Ascending aorta (tissue), 2 donors: ENCODE results near the gene RACGAP1. TPM values are rescaled to one million over a fixed set of nuclear protein-coding genes. Genes with fewer than 3 reads are reported as not detected.

ENCODE experiments used
- DNase-seq, 2 donors: peaks; one replicate each; pipeline ENCODE4 v3.0.0-alpha.2; 2019; ENCODE audit warnings: low spot score in 2 of 2
- H3K27ac ChIP-seq, 2 donors: fragments of 200-600 bp; sonication (generic); one replicate each; pipeline ENCODE4 v1.5.1; 2016 to 2017; ENCODE audit warnings: mild to moderate bottlenecking in 1 of 2
- H3K27me3 ChIP-seq: fragments of 200-600 bp; sonication (generic); one replicate; pipeline ENCODE4 v1.5.1; 2017
- H3K36me3 ChIP-seq, 2 donors: fragments of 200-600 bp; sonication (generic); one replicate each; pipeline ENCODE4 v1.5.1; 2016
- H3K4me1 ChIP-seq, 2 donors: fragments of 200-600 bp; sonication (generic); one replicate each; pipeline ENCODE4 v1.5.1; 2016 to 2017; ENCODE audit warnings: mild to moderate bottlenecking in 1 of 2
- H3K4me3 ChIP-seq, 2 donors: fragments of 200-600 bp; sonication (generic); one replicate each; pipeline ENCODE4 v1.5.1; 2016 to 2017; ENCODE audit warnings: mild to moderate bottlenecking in 1 of 2
- H3K9me3 ChIP-seq, 2 donors: fragments of 200-600 bp; sonication (generic); one replicate each; pipeline ENCODE4 v1.5.1; 2016
- CTCF ChIP-seq, 3 experiments: fragments of 200-600 bp in 2 of 3; fragments of 450-650 bp in 1 of 3; sonication (generic) in 2 of 3; IDR thresholded peaks; one replicate each; pipeline ENCODE4 v1.5.1; 2016 to 2019; ENCODE audit warnings: antibody characterized with exemption in 3 of 3, mild to moderate bottlenecking in 1 of 3, moderate library complexity in 1 of 3
- intact Hi-C: fragments of 100-400 bp; cut with DNase I; formaldehyde crosslinking; loops from one replicate; pipeline ENCODE4 v1.15.1; 2023
- total RNA-seq: library from RNA; depleted of rRNA; stranded (reverse); fragments of >200 nt; gene quantifications from one replicate; pipeline ENCODE4 v1.1.0, GENCODE V29; 2016

RACGAP1 gene
- total RNA-seq, 1 donor from 2014 or later = 5.1 TPM

- no peak overlapping the region for H3K4me3 ChIP-seq
- no peak overlapping the region for H3K27ac ChIP-seq
- H3K36me3 ChIP-seq = no peaks in the 10 kb centered on the region
- intact Hi-C loops = no loop called here
- no peaks in the 10 kb centered on the region for H3K27me3 ChIP-seq
- H3K4me1 ChIP-seq = no peaks in the 10 kb centered on the region
- peak in 1 of 2 donors; percentile 51 for DNase-seq
- no peaks in the 10 kb centered on the region for H3K9me3 ChIP-seq
- no peak for TF ChIP-seq CTCF (IDR thresholded peaks at IDR 0.05)
Measured at GRCh38 chr12:49942921-49943624, 82.2 kb downstream of the RACGAP1 start.

- H3K4me3 ChIP-seq = no peak overlapping the region
- no peak for TF ChIP-seq CTCF (IDR thresholded peaks at IDR 0.05)
- peak in 1 of 2 donors; percentile 31 for DNase-seq
- no peaks in the 10 kb centered on the region for H3K4me1 ChIP-seq
- H3K9me3 ChIP-seq = no peaks in the 10 kb centered on the region
- intact Hi-C loops = no loop called here
- no peaks in the 10 kb centered on the region for H3K27me3 ChIP-seq
- H3K27ac ChIP-seq = no peak overlapping the region
- H3K36me3 ChIP-seq = no peaks in the 10 kb centered on the region
Measured at GRCh38 chr12:49942512-49942893, 82.8 kb downstream of the RACGAP1 start.

GRCh38 chr12:49941556-49942511, 83.5 kb downstream of the RACGAP1 start:
- intact Hi-C loops = no loop called here
- Histone ChIP-seq H3K4me1 (no peaks in the 10 kb centered on the region), H3K4me3 (no peak overlapping the region), H3K27ac (no peak overlapping the region), H3K9me3 (no peaks in the 10 kb centered on the region), H3K27me3 (no peaks in the 10 kb centered on the region), H3K36me3 (no peaks in the 10 kb centered on the region)
- no peak for TF ChIP-seq CTCF (IDR thresholded peaks at IDR 0.05)
- DNase-seq = peak in 1 of 2 donors; percentile 31

GRCh38 chr12:49939707-49940106, 85.6 kb downstream of the RACGAP1 start:
- no peaks in the 10 kb centered on the region for H3K36me3 ChIP-seq
- no peaks in the 10 kb centered on the region for H3K4me1 ChIP-seq
- H3K27ac ChIP-seq = no peak overlapping the region
- no peak for DNase-seq
- no peaks in the 10 kb centered on the region for H3K9me3 ChIP-seq
- intact Hi-C loops = no loop called here
- H3K27me3 ChIP-seq = no peaks in the 10 kb centered on the region
- H3K4me3 ChIP-seq = no peak overlapping the region
- TF ChIP-seq CTCF (IDR thresholded peaks at IDR 0.05) = no peak

- H3K4me3 ChIP-seq = no peak overlapping the region
- H3K4me1 ChIP-seq = no peaks in the 10 kb centered on the region
- no peak overlapping the region for H3K27ac ChIP-seq
- peak in 1 of 2 donors; percentile 28 for DNase-seq
- intact Hi-C loops = no loop called here
- no peaks in the 10 kb centered on the region for H3K9me3 ChIP-seq
- TF ChIP-seq CTCF (IDR thresholded peaks at IDR 0.05) = no peak
- no peaks in the 10 kb centered on the region for H3K27me3 ChIP-seq
- H3K36me3 ChIP-seq = no peaks in the 10 kb centered on the region
Measured at GRCh38 chr12:49939307-49939706, 86.0 kb downstream of the RACGAP1 start.

Other genes starting within 250 kb of the RACGAP1 start
- 33.4 TPM for gene NCKAP5L, start 197.1 kb downstream of the RACGAP1 start, total RNA-seq
- gene BCDIN3D, start 182.4 kb downstream of the RACGAP1 start, total RNA-seq = 2.6 TPM
- gene FAIM2, start 121.6 kb downstream of the RACGAP1 start, total RNA-seq = 0.75 TPM
- gene AQP2, start 74.8 kb downstream of the RACGAP1 start, total RNA-seq = not detected
- gene AQP5, start 63.6 kb downstream of the RACGAP1 start, total RNA-seq = not detected
- gene AQP6, start 52.5 kb downstream of the RACGAP1 start, total RNA-seq = not detected
- not detected for gene ASIC1, start 32.1 kb upstream of the RACGAP1 start, total RNA-seq
- gene SMARCD1, start 59.8 kb upstream of the RACGAP1 start, total RNA-seq = 277 TPM
- gene GPD1, start 78.5 kb upstream of the RACGAP1 start, total RNA-seq = 12.2 TPM
- gene COX14, start 86.7 kb upstream of the RACGAP1 start, total RNA-seq = 19.8 TPM
- 29.7 TPM for gene CERS5, start 141.9 kb upstream of the RACGAP1 start, total RNA-seq